ENCODE results near the gene FAM184B.

DNA sequence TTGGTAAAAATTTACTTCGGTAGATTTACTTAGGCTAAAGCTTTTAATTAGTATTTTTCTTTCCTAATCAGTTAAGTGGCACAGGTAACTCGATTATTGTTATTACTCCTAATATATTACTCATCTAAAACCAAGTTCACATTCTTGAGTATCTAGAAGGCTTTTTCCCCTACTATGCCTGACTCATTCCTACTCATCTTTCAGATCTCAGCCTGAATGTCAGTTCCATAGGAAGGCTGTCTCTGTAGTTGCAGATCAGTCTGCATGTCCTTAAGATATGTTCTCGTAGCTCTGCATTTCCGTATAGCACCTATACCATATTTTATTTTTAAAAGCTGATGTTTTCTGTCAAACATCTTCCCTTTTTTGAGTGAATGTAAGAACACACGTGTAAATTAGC is 5.9 kb upstream of the FAM184B start:
- TF ChIP-seq EP300 (IDR thresholded peaks at IDR 0.05) (no peak), POLR2A (IDR thresholded peaks at IDR 0.05; ENCODE audit: low read length) (no peak), CTCF (IDR thresholded peaks at IDR 0.05) (no peak), HDAC2 (IDR thresholded peaks at IDR 0.05) (no peak), RAD21 (conservative IDR thresholded peaks at IDR 0.05 in 1 of 2, IDR thresholded peaks at IDR 0.05 in 1 of 2) (no peak), TP53 (CRISPR knock-in tag; IDR thresholded peaks at IDR 0.05) (no peak), CHD2 (IDR thresholded peaks at IDR 0.05; ENCODE audit: low read length, partially characterized antibody) (no peak), RARB (CRISPR knock-in tag; IDR thresholded peaks at IDR 0.05) (no peak), USF2 (IDR thresholded peaks at IDR 0.05) (no peak), SMC3 (IDR thresholded peaks at IDR 0.05) (no peak)
- TF ChIP-seq, protein P1, sequence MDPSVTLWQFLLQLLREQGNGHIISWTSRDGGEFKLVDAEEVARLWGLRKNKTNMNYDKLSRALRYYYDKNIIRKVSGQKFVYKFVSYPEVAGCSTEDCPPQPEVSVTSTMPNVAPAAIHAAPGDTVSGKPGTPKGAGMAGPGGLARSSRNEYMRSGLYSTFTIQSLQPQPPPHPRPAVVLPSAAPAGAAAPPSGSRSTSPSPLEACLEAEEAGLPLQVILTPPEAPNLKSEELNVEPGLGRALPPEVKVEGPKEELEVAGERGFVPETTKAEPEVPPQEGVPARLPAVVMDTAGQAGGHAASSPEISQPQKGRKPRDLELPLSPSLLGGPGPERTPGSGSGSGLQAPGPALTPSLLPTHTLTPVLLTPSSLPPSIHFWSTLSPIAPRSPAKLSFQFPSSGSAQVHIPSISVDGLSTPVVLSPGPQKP (IDR thresholded peaks at IDR 0.05; ENCODE audit: low read depth, low read length): no peak
- TF ChIP-seq, protein P2, sequence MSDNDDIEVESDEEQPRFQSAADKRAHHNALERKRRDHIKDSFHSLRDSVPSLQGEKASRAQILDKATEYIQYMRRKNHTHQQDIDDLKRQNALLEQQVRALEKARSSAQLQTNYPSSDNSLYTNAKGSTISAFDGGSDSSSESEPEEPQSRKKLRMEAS (IDR thresholded peaks at IDR 0.05): no peak
- TF ChIP-seq, protein P3, sequence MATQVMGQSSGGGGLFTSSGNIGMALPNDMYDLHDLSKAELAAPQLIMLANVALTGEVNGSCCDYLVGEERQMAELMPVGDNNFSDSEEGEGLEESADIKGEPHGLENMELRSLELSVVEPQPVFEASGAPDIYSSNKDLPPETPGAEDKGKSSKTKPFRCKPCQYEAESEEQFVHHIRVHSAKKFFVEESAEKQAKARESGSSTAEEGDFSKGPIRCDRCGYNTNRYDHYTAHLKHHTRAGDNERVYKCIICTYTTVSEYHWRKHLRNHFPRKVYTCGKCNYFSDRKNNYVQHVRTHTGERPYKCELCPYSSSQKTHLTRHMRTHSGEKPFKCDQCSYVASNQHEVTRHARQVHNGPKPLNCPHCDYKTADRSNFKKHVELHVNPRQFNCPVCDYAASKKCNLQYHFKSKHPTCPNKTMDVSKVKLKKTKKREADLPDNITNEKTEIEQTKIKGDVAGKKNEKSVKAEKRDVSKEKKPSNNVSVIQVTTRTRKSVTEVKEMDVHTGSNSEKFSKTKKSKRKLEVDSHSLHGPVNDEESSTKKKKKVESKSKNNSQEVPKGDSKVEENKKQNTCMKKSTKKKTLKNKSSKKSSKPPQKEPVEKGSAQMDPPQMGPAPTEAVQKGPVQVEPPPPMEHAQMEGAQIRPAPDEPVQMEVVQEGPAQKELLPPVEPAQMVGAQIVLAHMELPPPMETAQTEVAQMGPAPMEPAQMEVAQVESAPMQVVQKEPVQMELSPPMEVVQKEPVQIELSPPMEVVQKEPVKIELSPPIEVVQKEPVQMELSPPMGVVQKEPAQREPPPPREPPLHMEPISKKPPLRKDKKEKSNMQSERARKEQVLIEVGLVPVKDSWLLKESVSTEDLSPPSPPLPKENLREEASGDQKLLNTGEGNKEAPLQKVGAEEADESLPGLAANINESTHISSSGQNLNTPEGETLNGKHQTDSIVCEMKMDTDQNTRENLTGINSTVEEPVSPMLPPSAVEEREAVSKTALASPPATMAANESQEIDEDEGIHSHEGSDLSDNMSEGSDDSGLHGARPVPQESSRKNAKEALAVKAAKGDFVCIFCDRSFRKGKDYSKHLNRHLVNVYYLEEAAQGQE (IDR thresholded peaks at IDR 0.05): no peak
